Neural progenitor cell (in vitro differentiated cells): ENCODE data around the gene NT5DC3.

Source experiments
- CTCF ChIP-seq: fragments of 200-600 bp; sonication (generic); IDR thresholded peaks from 2 replicates; pipeline ENCODE4 v1.5.1; 2017; ENCODE audit warnings: antibody characterized with exemption, mild to moderate bottlenecking
- EZH2 ChIP-seq: fragments of 200-600 bp; sonication (generic); IDR thresholded peaks from 2 replicates; pipeline ENCODE4 v1.6.1; 2017; ENCODE audit warnings: antibody characterized with exemption, mild to moderate bottlenecking, moderate library complexity

- TF ChIP-seq CTCF = no peak
- TF ChIP-seq EZH2 = no peak
Observed at GRCh38 chr12:103725398-103725797, 115.6 kb downstream of the NT5DC3 start.
